Measurements from ENCODE around the gene NCAN. TPM values are rescaled to one million over a fixed set of nuclear protein-coding genes. Genes with fewer than 3 reads are reported as not detected.

NCAN gene
- total and polyA plus RNA-seq, 2 of the 13 experiments (the other 11 are each of a cell fraction or from before 2014, with no cell fraction given): not detected

DNA sequence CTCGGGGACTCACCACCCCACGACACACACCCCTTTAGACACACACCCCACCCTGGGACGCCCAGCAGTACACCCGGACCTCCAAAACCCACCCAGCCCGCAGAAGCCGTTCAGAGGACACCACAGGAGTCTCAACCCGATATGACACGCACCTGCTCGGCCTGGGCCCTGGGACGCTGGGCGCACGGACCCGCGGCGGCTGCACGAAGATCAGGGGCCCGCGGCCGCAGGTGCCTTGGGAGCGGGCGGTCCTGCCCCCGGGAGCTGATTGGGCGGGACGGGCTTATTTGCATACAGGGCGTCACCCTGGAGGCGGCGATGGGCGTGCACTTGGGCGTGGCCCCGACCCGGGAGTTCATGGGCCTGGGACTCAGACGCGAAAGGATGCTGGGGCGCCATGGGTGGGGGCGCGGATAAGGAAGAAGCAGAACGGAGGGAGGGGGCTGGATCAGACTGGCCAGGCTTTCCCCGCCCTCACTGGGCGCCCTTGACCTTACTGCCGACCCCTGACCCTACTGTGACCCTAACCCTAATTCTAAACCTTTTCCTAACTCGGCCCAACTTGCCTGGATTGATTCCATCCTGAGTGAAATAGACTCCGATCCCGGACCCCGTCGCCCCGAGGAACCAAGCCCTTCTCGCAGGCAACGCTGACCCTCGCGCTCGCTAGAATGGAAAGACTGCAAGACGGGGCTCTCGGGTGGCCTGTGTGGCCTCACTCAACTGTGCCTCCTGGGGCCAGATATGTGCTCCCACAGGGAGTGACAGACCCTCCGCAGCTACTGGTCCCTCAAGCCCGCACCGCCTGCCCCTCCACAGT is 41.5 kb upstream of the NCAN start, which contains the start of gene MEF2B (continued):
- TF ChIP-seq, protein P1, sequence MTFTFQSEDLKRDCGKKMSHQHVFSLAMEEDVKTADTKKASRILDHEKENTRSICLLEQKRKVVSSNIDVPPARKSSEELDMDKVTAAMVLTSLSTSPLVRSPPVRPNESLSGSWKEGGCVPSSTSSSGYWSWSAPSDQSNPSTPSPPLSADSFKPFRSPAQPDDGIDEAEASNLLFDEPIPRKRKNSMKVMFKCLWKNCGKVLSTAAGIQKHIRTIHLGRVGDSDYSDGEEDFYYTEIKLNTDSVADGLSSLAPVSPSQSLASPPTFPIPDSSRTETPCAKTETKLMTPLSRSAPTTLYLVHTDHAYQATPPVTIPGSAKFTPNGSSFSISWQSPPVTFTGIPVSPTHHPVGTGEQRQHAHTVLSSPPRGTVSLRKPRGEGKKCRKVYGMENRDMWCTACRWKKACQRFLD (CRISPR knock-in tag; IDR thresholded peaks at IDR 0.05; ENCODE audit: borderline replicate concordance): 0 out of 2 replicates have a peak, but pooled peaks have one; percentile 45
- TF ChIP-seq ATRX (CRISPR knock-in tag; IDR thresholded peaks at IDR 0.05; ENCODE audit: borderline replicate concordance) (no peak), ZNF747 (CRISPR knock-in tag; IDR thresholded peaks at IDR 0.05; ENCODE audit: borderline replicate concordance) (no peak), ZNF652 (CRISPR knock-in tag; IDR thresholded peaks at IDR 0.05; ENCODE audit: borderline replicate concordance, low read depth) (no peak), SAP130 (CRISPR knock-in tag; IDR thresholded peaks at IDR 0.05; ENCODE audit: low read depth) (peak; percentile 53), ZNF547 (CRISPR knock-in tag; IDR thresholded peaks at IDR 0.05) (peak; percentile 45; the same call in 1 of the 2 replicates), SKI (IDR thresholded peaks at IDR 0.05; ENCODE audit: partially characterized antibody) (no peak), PAXIP1 (CRISPR knock-in tag; conservative IDR thresholded peaks at IDR 0.05) (0 out of 2 replicates have a peak, but pooled peaks have one; percentile 19), KLF11 (CRISPR knock-in tag; IDR thresholded peaks at IDR 0.05) (no peak), KDM5B (CRISPR knock-in tag; IDR thresholded peaks at IDR 0.05; ENCODE audit: borderline replicate concordance) (no peak), CREB1 (IDR thresholded peaks at IDR 0.05) (peak; percentile 32; the same call in 1 of the 2 replicates), CREB1 (CRISPR knock-in tag; IDR thresholded peaks at IDR 0.05) (no peak), DR1 (CRISPR knock-in tag; IDR thresholded peaks at IDR 0.05) (peak; percentile 54; the same call in 1 of the 2 replicates), ZFYVE20 (CRISPR knock-in tag; IDR thresholded peaks at IDR 0.05; ENCODE audit: borderline replicate concordance, low read depth) (no peak), PHF20 (CRISPR knock-in tag; IDR thresholded peaks at IDR 0.05) (no peak), ASH2L (IDR thresholded peaks at IDR 0.05; ENCODE audit: insufficient read length, low read depth, low read length) (peak; percentile 23), NR2F2 (IDR thresholded peaks at IDR 0.05; ENCODE audit: borderline replicate concordance, low read depth) (0 out of 2 replicates have a peak, but pooled peaks have one; percentile 22), MEF2D (CRISPR knock-in tag; IDR thresholded peaks at IDR 0.05) (no peak), ELF4 (CRISPR knock-in tag; IDR thresholded peaks at IDR 0.05; ENCODE audit: borderline replicate concordance) (no peak), ZNF550 (CRISPR knock-in tag; IDR thresholded peaks at IDR 0.05; ENCODE audit: borderline replicate concordance) (no peak), ZNF101 (CRISPR knock-in tag; IDR thresholded peaks at IDR 0.05; ENCODE audit: borderline replicate concordance, low read depth) (no peak), TAF15 (IDR thresholded peaks at IDR 0.05; ENCODE audit: low read depth, low read length, poor library complexity, severe bottlenecking) (peak; percentile 83), TAF1 (CRISPR knock-in tag; IDR thresholded peaks at IDR 0.05) (peak; percentile 50)
- TF ChIP-seq, protein P2, sequence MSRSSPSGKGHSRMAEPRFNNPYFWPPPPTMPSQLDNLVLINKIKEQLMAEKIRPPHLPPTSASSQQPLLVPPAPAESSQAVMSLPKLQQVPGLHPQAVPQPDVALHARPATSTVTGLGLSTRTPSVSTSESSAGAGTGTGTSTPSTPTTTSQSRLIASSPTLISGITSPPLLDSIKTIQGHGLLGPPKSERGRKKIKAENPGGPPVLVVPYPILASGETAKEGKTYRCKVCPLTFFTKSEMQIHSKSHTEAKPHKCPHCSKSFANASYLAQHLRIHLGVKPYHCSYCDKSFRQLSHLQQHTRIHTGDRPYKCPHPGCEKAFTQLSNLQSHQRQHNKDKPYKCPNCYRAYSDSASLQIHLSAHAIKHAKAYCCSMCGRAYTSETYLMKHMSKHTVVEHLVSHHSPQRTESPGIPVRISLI (CRISPR knock-in tag; IDR thresholded peaks at IDR 0.05; ENCODE audit: borderline replicate concordance): no peak

All from HepG2 (cell line).